UCSD-AML1 (cell line): ENCODE results near the gene CGB3.
"Not testable (repeated sequence)": the region's sequence is repeated elsewhere in the genome, so short reads cannot be mapped to it uniquely, and the experiment has no call there.

Experiments
- DNase-seq: peaks from one replicate; lab custom pipeline; 2025; ENCODE audit not compliant: unreplicated experiment; lab: John Stamatoyannopoulos, UW

The CGB3 gene

GRCh38 chr19:49042666-49043065 is 18.5 kb upstream of the CGB3 start:
- DNase-seq: not testable (repeated sequence)

DNA sequence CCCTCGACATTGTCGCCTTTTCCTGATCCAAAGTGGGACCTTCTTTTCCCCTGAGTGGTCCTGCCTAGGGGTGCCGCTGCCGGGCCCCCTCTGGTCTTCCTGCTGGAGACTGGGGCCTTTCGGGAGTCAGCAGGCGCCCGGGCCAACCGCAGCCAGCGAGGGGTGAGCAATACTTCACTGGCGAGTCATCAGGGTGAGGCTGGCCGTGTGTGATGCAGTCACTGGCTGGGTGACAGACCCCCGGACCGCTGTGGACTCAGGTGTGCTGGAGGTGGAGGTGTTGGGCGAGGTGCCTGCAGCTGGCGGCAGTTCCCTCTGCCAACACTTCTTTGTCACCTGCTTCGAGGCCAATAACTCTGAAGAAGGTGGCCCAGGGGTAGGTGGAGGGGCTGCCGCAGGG is 18.0 kb upstream of the CGB3 start:
- DNase-seq: no peak

DNA sequence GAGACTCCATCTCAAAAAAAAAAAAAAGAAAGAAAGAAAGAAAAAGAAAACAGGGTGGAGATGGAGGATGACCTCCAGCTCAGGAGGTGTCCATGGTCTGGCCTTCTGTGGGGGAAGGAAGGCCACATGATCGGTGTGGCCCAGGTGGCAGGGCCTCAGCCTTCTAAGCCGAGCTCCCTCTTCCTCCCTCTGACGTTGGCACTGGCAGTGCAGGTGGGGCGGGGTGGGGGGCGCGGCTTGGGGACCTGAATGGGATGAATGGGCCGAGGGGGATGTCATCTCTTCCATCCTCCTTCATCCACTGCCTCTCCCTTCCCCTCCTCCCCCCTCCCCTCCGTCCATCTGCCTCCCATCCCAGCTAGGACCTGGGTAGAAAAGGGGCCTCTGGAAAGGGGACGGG is 15.6 kb upstream of the CGB3 start:
- DNase-seq: not testable (repeated sequence)

DNA sequence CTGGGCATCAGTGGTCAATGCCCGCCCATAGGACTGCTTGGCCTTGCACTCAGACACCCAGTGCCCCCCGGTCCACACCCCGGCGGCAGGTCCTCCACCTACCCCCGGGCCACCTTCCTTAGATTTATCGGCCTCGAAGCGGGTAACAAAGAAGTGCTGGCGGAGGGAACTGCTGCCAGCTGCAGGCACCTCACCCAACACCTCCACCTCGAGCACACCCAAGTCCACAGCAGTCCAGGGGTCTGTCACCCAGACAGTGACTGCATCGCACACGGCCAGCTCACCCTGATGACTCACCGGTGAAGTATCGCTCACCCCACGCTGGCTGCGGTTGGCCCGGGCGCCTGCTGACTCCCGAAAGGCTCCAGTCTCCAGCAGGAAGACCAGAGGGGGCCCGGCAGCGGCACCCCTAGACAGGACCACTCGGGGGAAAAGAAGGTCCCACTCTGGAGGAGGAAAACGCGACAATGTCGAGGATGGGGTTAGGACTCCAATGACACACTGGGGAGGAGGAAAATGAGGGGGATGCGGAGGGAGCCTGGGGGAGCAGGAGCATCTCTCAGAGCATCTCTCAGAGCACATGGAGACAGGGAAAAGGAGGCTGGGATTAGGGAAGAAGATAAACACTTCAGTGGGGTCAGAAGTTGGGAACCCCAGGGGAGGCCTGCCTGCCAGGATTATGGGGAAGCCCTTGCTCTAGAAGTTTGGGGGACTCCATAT is 14.6 kb upstream of the CGB3 start:
- not testable (repeated sequence) for DNase-seq

GRCh38 chr19:49038111-49038510 is 14.0 kb upstream of the CGB3 start:
- not testable (repeated sequence) for DNase-seq

GRCh38 chr19:49036815-49037214 is 12.7 kb upstream of the CGB3 start, which contains the start of gene CGB1:
Gene CGB1 (minus strand): TSS chr19:49036895. CDS start chr19:49036711, 184 bp downstream.
- peak; percentile 28 for DNase-seq

GRCh38 chr19:49031642-49032301 is 7.6 kb upstream of the CGB3 start, which contains the start of gene CGB2:
Gene CGB2 (plus strand): TSS chr19:49031890. CDS start chr19:49032096, 206 bp downstream.
- not testable (repeated sequence) for DNase-seq

- not testable (repeated sequence) for DNase-seq
Measured at GRCh38 chr19:49030323-49030722, 6.2 kb upstream of the CGB3 start.

- DNase-seq: not testable (repeated sequence)
Measured at GRCh38 chr19:49029749-49030148, 5.6 kb upstream of the CGB3 start.

- not testable (repeated sequence) for DNase-seq
Measured at GRCh38 chr19:49028686-49029085, 4.6 kb upstream of the CGB3 start.

GRCh38 chr19:49025599-49025998 is 1.5 kb upstream of the CGB3 start:
- DNase-seq: not testable (repeated sequence)

- DNase-seq: not testable (repeated sequence)
Measured at GRCh38 chr19:49025088-49025487, 955 bp upstream of the CGB3 start.

DNA sequence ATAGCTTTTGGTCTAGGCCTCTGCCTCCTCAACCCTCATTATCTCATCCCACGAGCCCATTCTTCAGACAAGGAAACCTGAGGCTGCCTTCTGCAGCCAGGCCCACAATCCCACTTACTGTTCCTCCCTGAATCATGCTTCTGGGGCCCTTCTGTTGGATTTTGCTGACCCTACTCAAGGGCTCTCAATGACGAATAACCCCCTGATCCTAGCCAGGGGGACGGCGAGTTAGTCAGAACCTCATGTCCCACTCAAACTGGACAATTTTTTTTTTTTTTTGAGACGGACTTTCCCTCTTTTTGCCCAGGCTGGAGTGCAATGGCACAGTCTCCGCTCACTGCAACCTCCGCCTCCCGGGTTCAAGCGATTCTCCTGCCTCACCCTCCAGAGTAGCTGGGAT is 2.0 kb downstream of the CGB3 start:
- no peak for DNase-seq

DNA sequence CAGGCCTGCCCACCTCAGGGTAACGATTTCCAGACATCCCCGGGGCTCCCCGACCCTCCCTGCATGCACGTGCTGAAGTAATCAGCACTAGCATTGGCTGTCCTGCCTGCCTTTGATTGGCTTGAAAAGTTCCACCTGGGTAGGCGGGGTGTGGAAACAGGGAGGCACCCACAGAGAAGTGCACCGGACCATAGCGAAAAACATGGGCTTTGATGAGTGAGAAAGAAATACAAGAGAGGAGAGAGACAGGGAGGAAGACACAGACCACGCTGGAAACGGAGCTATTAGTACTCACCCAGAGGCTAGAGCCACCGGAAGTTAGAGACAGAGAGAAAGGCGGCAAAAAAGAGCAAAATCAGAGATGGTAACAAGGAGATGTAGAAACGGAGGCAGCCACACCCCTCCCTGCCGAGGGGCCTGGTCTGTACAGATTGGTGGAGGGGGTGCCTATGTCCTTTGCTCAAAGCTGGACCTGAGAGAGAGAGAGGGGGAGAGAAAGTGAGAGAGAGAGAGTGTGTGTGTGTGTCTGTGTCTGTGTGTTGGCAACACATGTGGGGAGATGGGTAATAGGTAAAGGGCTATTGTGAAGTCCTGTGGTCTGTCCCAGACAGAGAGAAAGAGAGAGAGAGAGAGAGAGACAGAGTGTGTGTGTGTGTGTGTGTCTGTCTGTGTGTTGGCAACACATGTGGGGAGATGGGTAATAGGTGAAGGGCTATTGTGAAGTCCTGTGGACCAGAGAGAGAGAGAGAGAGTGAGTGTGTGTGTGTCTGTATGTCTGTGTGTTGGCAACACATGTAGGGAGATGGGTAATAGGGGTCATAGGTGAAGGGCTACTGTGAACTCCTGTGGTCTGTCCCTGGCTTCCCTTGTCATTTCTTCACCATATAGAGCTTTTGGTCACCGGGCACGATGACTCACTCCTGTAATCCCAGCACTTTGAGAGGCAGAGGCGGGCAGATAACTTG is 2.9 kb downstream of the CGB3 start:
- DNase-seq: no peak

DNA sequence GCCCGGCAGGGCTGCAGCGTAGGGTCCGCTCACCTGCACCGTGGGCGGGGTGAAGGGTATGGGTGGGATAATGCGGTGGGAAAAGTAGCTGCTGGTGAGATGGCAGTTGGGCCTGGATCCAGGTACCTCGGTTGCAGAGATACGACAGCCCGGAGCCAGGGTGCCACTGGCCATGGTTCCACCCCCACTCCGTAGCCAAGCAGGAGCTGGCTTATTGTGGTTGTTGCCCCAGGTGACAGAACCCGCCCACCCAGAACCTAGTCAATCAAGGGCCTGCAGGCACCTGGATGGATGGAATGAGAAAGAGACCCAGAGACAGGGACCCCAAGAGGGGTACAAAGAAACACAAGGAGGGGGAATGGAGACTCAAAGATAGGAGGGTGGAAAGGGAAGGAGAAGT is 3.8 kb downstream of the CGB3 start:
- no peak for DNase-seq

DNA sequence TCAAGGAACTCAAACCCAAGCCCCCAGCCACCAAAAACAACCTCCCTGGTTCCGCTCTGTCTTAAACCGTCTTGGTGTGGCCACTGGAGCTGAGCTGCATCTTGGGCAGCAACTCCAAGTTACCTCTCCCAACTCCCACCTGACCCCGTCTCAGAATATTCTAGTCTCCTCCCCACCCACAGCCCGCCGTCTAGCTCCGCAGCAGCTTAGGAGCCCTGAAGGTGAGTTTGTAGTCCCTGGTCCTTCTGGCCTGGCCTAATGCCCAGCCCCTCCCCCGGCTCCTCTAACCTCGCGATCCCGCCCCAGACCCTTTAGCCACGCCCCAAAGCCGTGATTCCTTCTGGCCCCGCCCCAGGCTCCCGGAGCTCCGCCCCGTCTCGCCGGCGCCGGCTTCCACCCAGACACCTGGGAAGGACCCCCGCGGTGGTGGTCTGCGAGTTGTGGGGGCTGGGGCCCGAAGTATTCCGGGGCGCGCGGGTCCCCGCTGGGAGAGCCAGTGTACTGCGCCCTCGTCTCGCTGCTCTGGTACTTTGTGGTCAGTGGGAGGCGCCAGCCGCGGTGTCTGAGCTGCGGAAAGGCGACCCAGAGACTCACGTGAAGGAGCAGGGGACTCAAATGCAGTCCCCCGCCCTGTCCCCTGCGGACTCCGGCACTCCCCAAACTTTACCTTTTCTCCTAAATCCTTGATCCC is 4.7 kb downstream of the CGB3 start:
- DNase-seq: peak; percentile 39

GRCh38 chr19:49018388-49019241 is 5.5 kb downstream of the CGB3 start:
- not testable (repeated sequence) for DNase-seq

DNA sequence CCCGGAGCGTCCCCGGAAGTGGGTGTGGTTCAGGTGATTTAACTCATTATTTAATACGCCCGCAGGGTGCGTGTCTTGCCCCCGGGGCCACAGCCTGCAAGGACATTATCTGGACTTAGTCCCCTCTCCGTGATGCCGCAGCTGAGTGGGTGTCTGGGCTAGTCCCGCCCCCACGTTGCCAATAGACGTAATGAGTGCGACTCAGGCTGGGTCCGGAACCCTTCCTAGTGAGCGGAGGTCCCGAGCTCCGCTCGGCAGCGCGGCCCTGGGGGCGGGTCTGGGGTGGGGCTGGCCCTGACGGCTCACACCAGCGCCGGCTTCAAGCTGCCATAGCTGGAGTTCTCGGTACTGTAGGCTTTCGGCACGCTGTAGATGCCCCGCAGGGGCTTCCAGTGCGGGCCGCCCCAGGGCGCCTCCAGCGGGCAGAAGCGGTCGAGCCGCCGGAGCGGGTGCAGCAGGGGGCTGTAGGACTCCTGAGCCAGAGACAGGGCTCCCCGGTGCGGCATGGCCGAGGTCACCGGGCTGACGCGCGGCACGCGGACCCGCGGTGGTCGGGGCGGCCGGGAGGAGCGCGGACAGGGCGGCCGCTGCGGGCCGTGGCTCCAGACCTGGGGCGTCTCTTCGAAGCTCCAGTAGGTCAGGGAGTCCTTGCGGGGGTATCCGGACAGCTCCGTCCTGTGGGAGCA is 6.3 kb downstream of the CGB3 start:
- DNase-seq: no peak

GRCh38 chr19:49017041-49017665 is 7.0 kb downstream of the CGB3 start, which contains the start of gene LHB:
Gene LHB (minus strand): TSS chr19:49017091. CDS start chr19:49017081, 10 bp downstream.
- no peak for DNase-seq
